ENCODE measurements around the gene CBLN3. TPM values are rescaled to one million over a fixed set of nuclear protein-coding genes. Genes with fewer than 3 reads are reported as not detected.

CBLN3 gene
- total RNA-seq, 1 donor from 2014 or later: not detected

DNA sequence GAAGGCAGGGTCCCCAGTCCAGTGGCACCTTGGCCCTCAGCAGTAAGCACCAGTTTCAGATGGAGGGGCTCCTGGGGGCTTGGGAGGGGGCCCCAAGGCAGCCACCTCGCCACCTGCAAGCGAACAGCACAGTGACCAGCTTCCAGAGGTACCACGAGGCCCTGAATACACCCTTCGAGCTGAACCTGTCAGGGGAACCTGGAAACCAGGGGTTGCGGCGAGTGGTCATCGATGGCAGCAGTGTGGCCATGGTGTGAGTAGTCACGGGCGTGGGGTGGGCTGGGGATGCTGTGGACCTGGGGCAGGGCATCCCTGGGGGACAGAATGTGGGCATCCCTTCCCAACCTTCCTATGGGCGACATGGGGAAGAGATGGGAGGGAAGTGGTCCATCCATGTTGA lies 19.5 kb downstream of the CBLN3 start:
- Histone ChIP-seq H3K9me3 (ENCODE audit: low read depth) (no peaks in the 10 kb centered on the region), H4K20me1 (ENCODE audit: low read depth) (peaks cover 4% of the 10 kb centered on the region), H3K36me3 (no peaks in the 10 kb centered on the region), H2AFZ (replicated peaks) (no peak overlapping the region), H3K9ac (no peak overlapping the region), H3K4me2 (no peak overlapping the region), H3F3A (ENCODE audit: low read depth) (no peaks in the 10 kb centered on the region), H3K4me3 (no peak overlapping the region), H3K27ac (no peak overlapping the region), H3K4me1 (no peaks in the 10 kb centered on the region), H3K79me2 (ENCODE audit: low read depth) (peaks cover 6% of the 10 kb centered on the region), H3K27me3 (no peaks in the 10 kb centered on the region)
- Mint-ChIP-seq H3K9me3 (peaks cover 3% of the 10 kb centered on the region), H3K36me3 (peaks cover 6% of the 10 kb centered on the region), H3K27ac (no peak overlapping the region), H3K4me3 (no peak overlapping the region), H3K4me1 (peaks cover 3% of the 10 kb centered on the region), H3K27me3 (ENCODE audit: insufficient read depth, low read depth) (peaks cover 4% of the 10 kb centered on the region)
- DNase-seq (ENCODE audit: low spot score): no peak
- no peak for TF ChIP-seq EZH2phosphoT487 (IDR thresholded peaks at IDR 0.05)
- TF ChIP-seq, protein P1, sequence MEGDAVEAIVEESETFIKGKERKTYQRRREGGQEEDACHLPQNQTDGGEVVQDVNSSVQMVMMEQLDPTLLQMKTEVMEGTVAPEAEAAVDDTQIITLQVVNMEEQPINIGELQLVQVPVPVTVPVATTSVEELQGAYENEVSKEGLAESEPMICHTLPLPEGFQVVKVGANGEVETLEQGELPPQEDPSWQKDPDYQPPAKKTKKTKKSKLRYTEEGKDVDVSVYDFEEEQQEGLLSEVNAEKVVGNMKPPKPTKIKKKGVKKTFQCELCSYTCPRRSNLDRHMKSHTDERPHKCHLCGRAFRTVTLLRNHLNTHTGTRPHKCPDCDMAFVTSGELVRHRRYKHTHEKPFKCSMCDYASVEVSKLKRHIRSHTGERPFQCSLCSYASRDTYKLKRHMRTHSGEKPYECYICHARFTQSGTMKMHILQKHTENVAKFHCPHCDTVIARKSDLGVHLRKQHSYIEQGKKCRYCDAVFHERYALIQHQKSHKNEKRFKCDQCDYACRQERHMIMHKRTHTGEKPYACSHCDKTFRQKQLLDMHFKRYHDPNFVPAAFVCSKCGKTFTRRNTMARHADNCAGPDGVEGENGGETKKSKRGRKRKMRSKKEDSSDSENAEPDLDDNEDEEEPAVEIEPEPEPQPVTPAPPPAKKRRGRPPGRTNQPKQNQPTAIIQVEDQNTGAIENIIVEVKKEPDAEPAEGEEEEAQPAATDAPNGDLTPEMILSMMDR (IDR thresholded peaks at IDR 0.05): no peak
- no peak for TF ChIP-seq EZH2 (IDR thresholded peaks at IDR 0.05)

DNA sequence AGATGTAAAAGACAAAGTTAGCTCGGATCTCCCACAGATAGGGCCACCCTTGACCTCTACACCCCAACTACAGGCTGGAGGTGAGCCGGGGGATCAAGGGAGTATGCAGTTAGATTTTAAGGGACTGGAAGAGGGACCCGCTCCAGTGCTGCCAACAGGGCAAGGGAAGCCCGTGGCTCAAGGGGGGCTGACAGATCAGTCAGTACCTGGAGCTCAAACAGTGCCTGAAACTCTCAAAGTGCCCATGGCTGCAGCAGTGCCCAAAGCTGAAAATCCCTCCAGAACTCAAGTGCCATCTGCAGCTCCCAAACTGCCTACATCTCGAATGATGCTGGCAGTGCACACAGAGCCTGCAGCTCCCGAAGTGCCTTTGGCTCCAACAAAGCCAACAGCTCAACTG lies 20.3 kb downstream of the CBLN3 start:
- Histone ChIP-seq H3K79me2 (ENCODE audit: low read depth) (peaks cover 12% of the 10 kb centered on the region), H3K36me3 (no peaks in the 10 kb centered on the region), H3K27me3 (no peaks in the 10 kb centered on the region), H3K9ac (no peak overlapping the region), H2AFZ (replicated peaks) (no peak overlapping the region), H3K9me3 (ENCODE audit: low read depth) (no peaks in the 10 kb centered on the region), H4K20me1 (ENCODE audit: low read depth) (peaks cover 4% of the 10 kb centered on the region), H3K27ac (no peak overlapping the region), H3K4me2 (no peak overlapping the region), H3F3A (ENCODE audit: low read depth) (no peaks in the 10 kb centered on the region), H3K4me3 (no peak overlapping the region), H3K4me1 (peaks cover 6% of the 10 kb centered on the region)
- DNase-seq (ENCODE audit: low spot score): no peak
- peaks cover 3% of the 10 kb centered on the region for H3K9me3 Mint-ChIP-seq
- H3K27ac Mint-ChIP-seq: no peak overlapping the region
- TF ChIP-seq EZH2phosphoT487 (IDR thresholded peaks at IDR 0.05): no peak
- TF ChIP-seq EZH2 (IDR thresholded peaks at IDR 0.05): no peak
- TF ChIP-seq, protein P1 (IDR thresholded peaks at IDR 0.05): no peak
- peaks cover 7% of the 10 kb centered on the region for H3K4me1 Mint-ChIP-seq
- no peak overlapping the region for H3K4me3 Mint-ChIP-seq
- peaks cover 6% of the 10 kb centered on the region for H3K36me3 Mint-ChIP-seq
- peaks cover 4% of the 10 kb centered on the region for H3K27me3 Mint-ChIP-seq (ENCODE audit: insufficient read depth, low read depth)

DNA sequence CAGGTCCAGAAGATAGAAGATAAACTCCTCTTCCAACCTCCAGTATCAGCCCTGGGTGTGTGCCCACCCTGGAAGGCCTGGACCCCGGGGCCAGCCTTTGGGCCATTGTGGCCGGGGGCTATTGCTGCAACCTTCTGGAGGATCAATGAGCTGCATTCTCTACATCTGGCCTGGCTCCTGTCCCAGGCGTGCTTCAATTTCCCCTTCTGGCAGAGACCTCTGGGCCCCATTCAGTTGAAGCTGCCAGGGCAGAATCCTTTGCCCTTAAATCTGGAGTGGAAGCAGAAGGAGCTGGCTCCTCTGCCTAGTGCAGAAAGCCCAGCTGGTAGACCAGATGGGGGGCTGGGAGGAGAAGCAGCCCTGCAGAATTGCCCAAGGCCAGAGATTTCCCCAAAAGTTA lies 20.7 kb downstream of the CBLN3 start:
- Histone ChIP-seq H4K20me1 (ENCODE audit: low read depth) (peaks cover 4% of the 10 kb centered on the region), H3K27me3 (no peaks in the 10 kb centered on the region), H3K4me1 (peaks cover 10% of the 10 kb centered on the region), H3K4me3 (no peak overlapping the region), H2AFZ (replicated peaks) (no peak overlapping the region), H3K9ac (no peak overlapping the region), H3K27ac (no peak overlapping the region), H3K79me2 (ENCODE audit: low read depth) (peaks cover 12% of the 10 kb centered on the region), H3K4me2 (no peak overlapping the region), H3K36me3 (no peaks in the 10 kb centered on the region), H3F3A (ENCODE audit: low read depth) (no peaks in the 10 kb centered on the region), H3K9me3 (ENCODE audit: low read depth) (no peaks in the 10 kb centered on the region)
- no peak overlapping the region for H3K4me3 Mint-ChIP-seq
- peaks cover 12% of the 10 kb centered on the region for H3K4me1 Mint-ChIP-seq
- H3K27ac Mint-ChIP-seq: no peak overlapping the region
- H3K9me3 Mint-ChIP-seq: peaks cover 3% of the 10 kb centered on the region
- TF ChIP-seq, protein P1 (IDR thresholded peaks at IDR 0.05): no peak
- TF ChIP-seq EZH2phosphoT487 (IDR thresholded peaks at IDR 0.05): no peak
- TF ChIP-seq EZH2 (IDR thresholded peaks at IDR 0.05): no peak
- DNase-seq (ENCODE audit: low spot score): no peak
- H3K27me3 Mint-ChIP-seq (ENCODE audit: insufficient read depth, low read depth): peaks cover 4% of the 10 kb centered on the region
- H3K36me3 Mint-ChIP-seq: peaks cover 6% of the 10 kb centered on the region

Data from neural progenitor cell (in vitro differentiated cells).